Keratinocyte (primary cell): ENCODE data around the gene HLA-B.

ENCODE experiments used
- CTCF ChIP-seq, 3 experiments: IDR thresholded peaks in 1 of 3; conservative IDR thresholded peaks in 1 of 3; optimal IDR thresholded peaks in 1 of 3; 2 replicates in 2 of 3; 3 replicates in 1 of 3; pipeline versions ENCODE3 to v1.5.1; 2011; ENCODE audit warnings: low read length in 3 of 3, mild to moderate bottlenecking in 3 of 3, moderate library complexity in 2 of 3, control low read depth in 1 of 3, inconsistent platforms in 1 of 3; ENCODE audit not compliant: insufficient read depth in 2 of 3; ENCODE audit errors: extremely low read depth in 1 of 3
- EZH2 ChIP-seq: IDR thresholded peaks from one replicate; pipeline ENCODE4 v1.6.1; 2012; ENCODE audit warnings: inconsistent platforms, mild to moderate bottlenecking, low read length, moderate library complexity

- TF ChIP-seq CTCF (optimal IDR thresholded peaks at IDR 0.05 in 1 of 3, IDR thresholded peaks at IDR 0.05 in 1 of 3, conservative IDR thresholded peaks at IDR 0.05 in 1 of 3; ENCODE audit: extremely low read depth in 1 of 3, insufficient read depth in 2 of 3, low read length in 3 of 3) (no peak), EZH2 (no peak)
Observed at GRCh38 chr6:31321005-31321707, 35.8 kb downstream of the HLA-B start.
